RPMI8226 (cell line): Measurements from ENCODE around the gene KCNMB4.

Source experiments
- DNase-seq: peaks from one replicate; pipeline ENCODE4 v3.0.0-alpha.2; 2015

KCNMB4 gene, protein sequence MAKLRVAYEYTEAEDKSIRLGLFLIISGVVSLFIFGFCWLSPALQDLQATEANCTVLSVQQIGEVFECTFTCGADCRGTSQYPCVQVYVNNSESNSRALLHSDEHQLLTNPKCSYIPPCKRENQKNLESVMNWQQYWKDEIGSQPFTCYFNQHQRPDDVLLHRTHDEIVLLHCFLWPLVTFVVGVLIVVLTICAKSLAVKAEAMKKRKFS

DNA sequence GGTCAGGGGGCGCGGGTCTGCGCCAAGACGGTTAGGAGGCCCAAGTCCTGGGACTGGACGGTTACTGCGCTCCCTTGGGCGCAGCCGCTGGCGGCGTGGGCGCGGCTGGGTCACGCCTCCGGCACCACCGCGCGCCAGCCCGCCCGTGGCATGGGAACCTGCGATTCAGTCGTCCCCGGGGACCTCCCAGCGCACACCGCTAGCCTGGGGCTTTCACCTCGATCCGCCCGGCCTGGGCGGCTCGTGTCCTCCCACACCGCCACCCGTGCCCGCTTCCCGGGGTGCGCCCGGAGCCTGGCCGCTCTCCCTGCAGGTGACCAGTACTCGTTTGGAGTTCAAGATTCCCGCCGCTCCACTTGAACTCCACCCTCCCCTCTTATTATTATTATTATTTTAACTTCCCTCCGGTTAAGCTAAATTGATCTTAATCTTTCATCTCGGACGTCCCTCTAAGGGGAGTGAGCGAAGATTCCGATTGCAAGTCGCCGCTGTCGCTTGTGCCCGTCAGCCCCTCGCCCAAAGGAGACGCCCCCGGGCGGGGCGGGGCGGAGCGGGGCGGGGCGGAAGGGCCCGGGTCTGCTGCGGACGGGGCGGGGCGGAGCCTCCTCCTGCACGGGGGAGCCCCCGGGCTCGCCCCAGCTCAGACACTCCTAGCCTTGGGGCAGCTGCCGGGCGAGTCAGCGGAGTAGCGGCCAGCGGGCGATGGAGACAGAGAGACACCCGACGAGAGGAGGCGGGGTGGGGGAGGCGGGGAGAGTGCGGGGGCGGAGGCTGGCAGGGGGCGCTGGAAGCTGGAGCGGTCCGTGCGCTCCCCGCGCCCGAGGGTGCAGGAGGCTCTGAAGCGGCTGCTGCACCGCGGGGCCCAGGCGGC is at the start of gene KCNMB4:
TSS of gene KCNMB4 (plus strand) at position 643 of the 871 bp plus-strand sequence. CDS start 445 bp downstream, outside the sequence.
- peak; percentile 51 for DNase-seq

- peak; percentile 71 for DNase-seq
Measured at GRCh38 chr12:70317781-70318180, 48.3 kb upstream of the KCNMB4 start.

DNA sequence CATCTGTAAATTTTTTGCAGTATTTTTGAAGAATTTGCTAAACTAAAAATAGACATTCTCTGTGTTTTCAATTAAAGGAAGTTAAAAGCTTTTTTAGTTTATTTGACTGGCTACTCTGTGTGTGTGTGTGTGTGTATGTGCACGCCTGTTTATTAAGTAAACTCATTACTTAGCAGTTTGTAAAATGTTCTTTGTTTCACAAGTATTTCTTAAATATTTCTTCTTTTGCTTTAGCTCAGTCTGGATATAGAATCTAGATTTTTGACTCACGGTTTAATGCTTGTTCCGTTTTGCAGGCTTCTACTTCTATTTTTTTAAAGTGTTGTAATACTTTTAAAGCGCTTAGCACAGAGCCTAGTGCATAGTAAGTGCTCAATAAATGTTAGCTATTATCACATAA is 46.5 kb upstream of the KCNMB4 start:
- no peak for DNase-seq

- no peak for DNase-seq
Measured at GRCh38 chr12:70321191-70321590, 44.9 kb upstream of the KCNMB4 start.

DNA sequence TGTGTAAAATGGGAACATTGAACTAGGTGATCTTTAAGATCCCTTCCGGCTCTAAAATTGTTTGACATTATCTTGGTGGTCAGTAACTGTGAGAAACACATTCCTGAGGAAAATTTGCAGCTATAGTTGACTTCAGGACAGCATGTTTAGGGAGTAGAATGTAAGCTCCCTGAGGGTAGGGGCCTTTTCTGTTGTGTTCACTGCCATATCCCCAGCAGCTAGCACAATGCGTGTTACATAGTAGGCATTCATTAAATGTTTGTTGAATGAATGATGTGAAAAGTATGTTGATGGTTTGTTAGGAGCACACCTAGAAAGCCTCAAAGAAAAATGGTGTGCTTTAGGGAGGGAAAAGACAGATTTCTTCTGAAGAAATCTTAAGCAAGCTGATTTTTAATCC is 38.5 kb upstream of the KCNMB4 start:
- no peak for DNase-seq

DNA sequence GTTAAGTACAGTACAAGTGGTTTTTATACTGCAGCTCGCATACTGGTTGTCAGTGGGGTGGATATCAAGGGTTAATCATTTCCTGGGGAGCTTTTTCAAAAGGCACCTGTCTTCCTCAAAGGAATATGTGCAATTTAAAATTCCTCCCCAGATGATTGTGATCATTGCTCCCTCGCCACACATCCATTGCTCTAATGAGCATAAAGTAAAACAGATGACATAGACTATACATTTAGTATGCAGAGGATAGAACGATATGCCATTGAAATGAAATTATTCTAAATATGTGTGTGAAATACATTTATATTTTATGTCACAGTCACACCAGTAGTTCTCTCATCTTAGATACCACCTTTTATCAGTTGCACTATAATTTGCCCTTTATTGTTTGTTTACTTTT is 36.4 kb upstream of the KCNMB4 start:
- DNase-seq, result no peak

GRCh38 chr12:70330158-70330557 is 35.9 kb upstream of the KCNMB4 start:
- no peak for DNase-seq

DNA sequence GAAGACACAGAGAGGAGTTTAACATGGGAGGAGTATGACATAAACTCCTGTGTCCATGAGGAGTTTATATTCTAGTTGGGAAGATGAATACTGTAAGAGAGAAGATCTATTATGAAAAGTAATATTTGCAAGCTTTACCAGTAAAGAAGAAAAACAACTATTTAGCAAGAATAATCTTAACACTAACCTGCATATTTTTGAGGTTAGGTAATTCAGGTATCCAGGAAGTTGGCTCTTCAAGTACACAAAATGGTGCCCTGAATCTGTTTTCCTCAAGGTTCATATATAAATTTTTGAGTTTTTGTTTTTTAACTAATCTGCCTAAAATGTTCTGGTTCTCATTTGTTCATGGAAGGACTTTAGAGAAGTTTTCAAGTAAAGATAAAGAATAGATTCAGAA is 33.9 kb upstream of the KCNMB4 start:
- no peak for DNase-seq

GRCh38 chr12:70334742-70335141 is 31.3 kb upstream of the KCNMB4 start:
- DNase-seq, result no peak

GRCh38 chr12:70338531-70338930 is 27.6 kb upstream of the KCNMB4 start:
- DNase-seq, result no peak

GRCh38 chr12:70351076-70351475 is 15.0 kb upstream of the KCNMB4 start:
- no peak for DNase-seq

- no peak for DNase-seq
Measured at GRCh38 chr12:70353780-70354660, 12.1 kb upstream of the KCNMB4 start.

GRCh38 chr12:70354787-70355186 is 11.3 kb upstream of the KCNMB4 start:
- no peak for DNase-seq

DNA sequence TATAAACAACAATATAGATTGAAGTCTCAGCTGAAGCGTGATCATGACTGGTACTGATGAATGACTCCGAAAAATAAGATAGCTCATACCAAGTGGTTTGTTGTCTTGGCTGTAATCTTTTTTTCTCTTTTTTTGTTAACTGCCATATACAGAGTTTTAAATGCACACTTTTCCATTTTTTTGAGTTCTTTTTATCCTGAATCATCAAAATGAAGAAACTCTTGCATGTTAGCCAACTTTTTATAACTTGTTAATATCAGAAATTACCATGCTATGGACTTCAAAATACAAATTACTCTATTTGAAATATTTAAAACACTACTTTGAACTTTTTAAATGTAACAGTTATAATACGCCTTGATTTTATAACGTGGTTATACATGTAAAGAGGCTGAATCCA is 10.1 kb upstream of the KCNMB4 start:
- no peak for DNase-seq

GRCh38 chr12:70359458-70360197 is 6.5 kb upstream of the KCNMB4 start:
- DNase-seq, result no peak

DNA sequence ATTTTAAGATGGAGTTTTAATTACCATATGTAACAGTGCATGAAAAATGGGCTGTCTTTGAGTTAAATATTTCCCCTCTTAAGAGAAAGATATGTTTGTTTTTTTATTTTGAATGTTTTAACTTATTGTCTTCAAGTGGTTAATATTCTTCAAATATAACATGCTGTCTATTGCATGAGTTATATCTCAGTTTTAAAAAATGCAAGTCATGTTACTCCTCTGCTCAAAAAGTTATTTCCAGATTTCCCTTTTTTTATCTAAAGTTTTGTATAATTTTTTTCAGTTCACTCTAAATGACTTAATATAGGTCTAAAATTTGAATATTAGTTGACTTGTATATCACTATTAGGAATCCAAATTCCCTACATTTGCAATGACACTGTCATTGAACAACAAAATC is 5.9 kb upstream of the KCNMB4 start:
- no peak for DNase-seq

GRCh38 chr12:70364695-70365397 is 1.2 kb upstream of the KCNMB4 start:
- no peak for DNase-seq

DNA sequence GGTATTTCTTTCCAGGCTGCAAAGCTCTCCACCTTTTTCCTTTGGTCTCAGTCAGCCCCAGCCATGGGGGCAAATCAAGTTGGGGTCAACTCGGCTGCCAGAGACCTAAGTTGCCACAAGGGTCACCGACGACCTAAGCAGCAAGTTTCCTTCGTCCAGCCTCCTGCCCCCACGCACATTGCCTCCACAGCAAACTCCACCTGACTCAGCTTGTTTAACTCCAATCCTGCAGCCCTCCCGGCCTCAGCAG is 767 bp upstream of the KCNMB4 start:
- DNase-seq, result no peak

DNA sequence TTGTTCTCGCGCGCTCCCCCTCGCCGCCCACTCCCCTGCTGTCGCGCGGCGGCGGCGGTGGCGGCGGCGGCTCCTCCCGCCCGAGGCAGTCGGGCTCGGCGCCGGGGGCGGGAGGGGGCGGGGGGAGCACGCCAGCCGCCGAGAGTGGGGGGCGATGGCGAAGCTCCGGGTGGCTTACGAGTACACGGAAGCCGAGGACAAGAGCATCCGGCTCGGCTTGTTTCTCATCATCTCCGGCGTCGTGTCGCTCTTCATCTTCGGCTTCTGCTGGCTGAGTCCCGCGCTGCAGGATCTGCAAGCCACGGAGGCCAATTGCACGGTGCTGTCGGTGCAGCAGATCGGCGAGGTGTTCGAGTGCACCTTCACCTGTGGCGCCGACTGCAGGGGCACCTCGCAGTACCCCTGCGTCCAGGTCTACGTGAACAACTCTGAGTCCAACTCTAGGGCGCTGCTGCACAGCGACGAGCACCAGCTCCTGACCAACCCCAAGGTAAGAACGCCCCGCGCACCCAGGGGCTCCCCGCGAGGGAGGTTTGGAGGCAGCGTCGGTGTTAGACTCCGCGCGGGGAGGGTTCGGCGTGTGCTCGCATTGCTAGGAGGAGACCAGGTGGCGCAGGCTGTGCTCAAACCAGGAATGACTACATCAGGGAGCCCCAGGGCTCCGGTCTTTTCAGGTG is 629 bp downstream of the KCNMB4 start:
- peak; percentile 62 for DNase-seq

GRCh38 chr12:70367258-70368141 is 1.4 kb downstream of the KCNMB4 start:
- DNase-seq, result no peak

GRCh38 chr12:70372881-70373280 is 6.8 kb downstream of the KCNMB4 start:
- no peak for DNase-seq
